Measurements from ENCODE around the gene UBE2G2. TPM values are rescaled to one million over a fixed set of nuclear protein-coding genes. Genes with fewer than 3 reads are reported as not detected.

The UBE2G2 gene
- total and polyA plus RNA-seq, 2 experiments from 2014 or later = 39.1 to 64.4 TPM

DNA sequence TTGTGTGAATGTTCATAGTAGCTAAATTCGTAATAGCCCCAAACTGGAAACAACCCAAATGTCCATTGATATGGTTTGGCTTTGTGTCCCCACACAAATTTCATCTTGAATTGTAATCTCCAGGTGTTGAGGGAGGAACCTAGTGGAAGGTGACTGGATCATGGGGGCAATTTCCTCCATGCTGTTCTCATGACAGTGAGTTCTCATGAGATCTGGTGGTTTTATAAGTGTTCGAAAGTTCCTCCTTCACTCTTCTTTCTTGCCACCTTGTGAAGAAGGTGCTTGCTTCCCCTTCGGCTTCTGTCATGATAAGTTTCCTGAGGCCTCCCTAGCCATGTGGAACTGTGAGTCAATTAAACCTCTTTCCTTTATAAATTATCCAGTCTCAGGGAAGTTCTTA is 11.3 kb downstream of the UBE2G2 start:
- H3F3A ChIP-seq (ENCODE audit: insufficient read depth) = peaks cover 30% of the 10 kb centered on the region
- H3K4me1 ChIP-seq (ENCODE audit: insufficient read depth) = peaks cover 11% of the 10 kb centered on the region
- H3K9me2 ChIP-seq (ENCODE audit: insufficient read depth) = no peaks in the 10 kb centered on the region
- no peaks in the 10 kb centered on the region for H3K27me3 ChIP-seq (replicated peaks; ENCODE audit: insufficient read depth)
- H3K36me3 ChIP-seq (ENCODE audit: low read depth) = no peaks in the 10 kb centered on the region
- H3K4me3 ChIP-seq = no peak overlapping the region
- peaks cover 18% of the 10 kb centered on the region for H4K20me1 ChIP-seq (ENCODE audit: insufficient read depth)
- in situ Hi-C loops (cut with MboI) = loop anchor here (10.0 kb wide), 1 partner anchor 276 kb away; no protein-coding TSS in a partner anchor
- TF ChIP-seq EZH2 (IDR thresholded peaks at IDR 0.05; ENCODE audit: insufficient read depth, poor library complexity, severe bottlenecking) (no peak), EZH2phosphoT487 (IDR thresholded peaks at IDR 0.05; ENCODE audit: insufficient read depth, low read depth) (no peak)
- H3K79me2 ChIP-seq (ENCODE audit: insufficient read depth) = peaks cover 100% of the 10 kb centered on the region
- no peaks in the 10 kb centered on the region for H3K9me3 ChIP-seq (ENCODE audit: low read depth)
- H3K4me2 ChIP-seq (ENCODE audit: unreplicated experiment) = no peak overlapping the region
- H2AFZ ChIP-seq = no peak overlapping the region
- no peak overlapping the region for H3K27ac ChIP-seq
- H3K9ac ChIP-seq = no peak overlapping the region
- 96 to 97% methylated on average over 3 of the region's 3 CpGs for WGBS, 2 experiments (ENCODE audit: low coverage in 1 of 2, low lambda C conversion rate in 2 of 2, missing lambda C conversion rate in 2 of 2)
- no peak for DNase-seq

DNA sequence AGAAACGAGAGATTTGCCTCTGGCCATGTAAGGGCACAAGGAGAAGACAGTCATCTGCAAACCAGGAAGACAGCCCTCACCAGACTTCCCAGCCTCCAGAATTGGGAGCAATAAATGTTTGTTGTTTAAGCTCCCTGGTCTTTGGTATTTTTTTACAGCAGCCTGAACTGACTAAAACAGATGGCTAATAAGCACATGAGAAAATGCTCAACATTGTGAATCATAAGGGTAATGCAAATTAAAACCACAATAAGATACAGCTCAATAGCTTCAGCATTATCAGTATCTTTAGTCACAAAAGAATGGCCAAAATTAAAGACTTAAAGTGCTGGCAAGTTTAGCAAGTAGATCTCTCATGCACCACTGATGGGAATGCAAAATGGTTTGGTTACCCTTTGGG is 11.7 kb downstream of the UBE2G2 start:
- H3F3A ChIP-seq (ENCODE audit: insufficient read depth) = peaks cover 30% of the 10 kb centered on the region
- in situ Hi-C loops (cut with MboI) = loop anchor here (10.0 kb wide), 1 partner anchor 275 kb away; no protein-coding TSS in a partner anchor
- no peaks in the 10 kb centered on the region for H3K27me3 ChIP-seq (replicated peaks; ENCODE audit: insufficient read depth)
- no peaks in the 10 kb centered on the region for H3K36me3 ChIP-seq (ENCODE audit: low read depth)
- no peak overlapping the region for H2AFZ ChIP-seq
- no peaks in the 10 kb centered on the region for H3K9me2 ChIP-seq (ENCODE audit: insufficient read depth)
- peak overlapping the region; percentile 33 for H3K27ac ChIP-seq
- H3K9ac ChIP-seq = no peak overlapping the region
- no peaks in the 10 kb centered on the region for H3K9me3 ChIP-seq (ENCODE audit: low read depth)
- 88 to 89% methylated on average over 1 of the region's 1 CpG for WGBS, 2 experiments (ENCODE audit: low coverage in 1 of 2, low lambda C conversion rate in 2 of 2, missing lambda C conversion rate in 2 of 2)
- no peak overlapping the region for H3K4me3 ChIP-seq
- peaks cover 18% of the 10 kb centered on the region for H4K20me1 ChIP-seq (ENCODE audit: insufficient read depth)
- no peak for TF ChIP-seq EZH2 (IDR thresholded peaks at IDR 0.05; ENCODE audit: insufficient read depth, poor library complexity, severe bottlenecking)
- no peak for TF ChIP-seq EZH2phosphoT487 (IDR thresholded peaks at IDR 0.05; ENCODE audit: insufficient read depth, low read depth)
- H3K4me1 ChIP-seq (ENCODE audit: insufficient read depth) = peaks cover 11% of the 10 kb centered on the region
- H3K4me2 ChIP-seq (ENCODE audit: unreplicated experiment) = no peak overlapping the region
- peaks cover 100% of the 10 kb centered on the region for H3K79me2 ChIP-seq (ENCODE audit: insufficient read depth)
- peak; percentile 62 for DNase-seq

- 87% methylated on average over 13 of the region's 13 CpGs for WGBS, 2 experiments (ENCODE audit: low coverage in 1 of 2, low lambda C conversion rate in 2 of 2, missing lambda C conversion rate in 2 of 2)
- H3F3A ChIP-seq (ENCODE audit: insufficient read depth) = peaks cover 17% of the 10 kb centered on the region
- H3K9me3 ChIP-seq (ENCODE audit: low read depth) = no peaks in the 10 kb centered on the region
- H3K36me3 ChIP-seq (ENCODE audit: low read depth) = no peaks in the 10 kb centered on the region
- peaks cover 10% of the 10 kb centered on the region for H4K20me1 ChIP-seq (ENCODE audit: insufficient read depth)
- H3K4me2 ChIP-seq (ENCODE audit: unreplicated experiment) = no peak overlapping the region
- H3K4me1 ChIP-seq (ENCODE audit: insufficient read depth) = peaks cover 11% of the 10 kb centered on the region
- H3K4me3 ChIP-seq = no peak overlapping the region
- H3K9ac ChIP-seq = no peak overlapping the region
- H3K27me3 ChIP-seq (replicated peaks; ENCODE audit: insufficient read depth) = no peaks in the 10 kb centered on the region
- H2AFZ ChIP-seq = no peak overlapping the region
- no peaks in the 10 kb centered on the region for H3K9me2 ChIP-seq (ENCODE audit: insufficient read depth)
- DNase-seq = no peak
- no peak for TF ChIP-seq EZH2phosphoT487 (IDR thresholded peaks at IDR 0.05; ENCODE audit: insufficient read depth, low read depth)
- TF ChIP-seq EZH2 (IDR thresholded peaks at IDR 0.05; ENCODE audit: insufficient read depth, poor library complexity, severe bottlenecking) = no peak
- in situ Hi-C loops (cut with MboI) = no loop called here
- H3K27ac ChIP-seq = no peak overlapping the region
- peaks cover 100% of the 10 kb centered on the region for H3K79me2 ChIP-seq (ENCODE audit: insufficient read depth)
Observed at GRCh38 chr21:44785620-44786335, 15.8 kb downstream of the UBE2G2 start.

- peaks cover 5% of the 10 kb centered on the region for H3K4me1 ChIP-seq (ENCODE audit: insufficient read depth)
- 95 to 99% methylated on average over 6 of the region's 6 CpGs for WGBS, 2 experiments (ENCODE audit: low coverage in 1 of 2, low lambda C conversion rate in 2 of 2, missing lambda C conversion rate in 2 of 2)
- H3K36me3 ChIP-seq (ENCODE audit: low read depth) = no peaks in the 10 kb centered on the region
- in situ Hi-C loops (cut with MboI) = no loop called here
- H4K20me1 ChIP-seq (ENCODE audit: insufficient read depth) = peaks cover 3% of the 10 kb centered on the region; the same call in 1 of the 2 replicates
- H3K27ac ChIP-seq = no peak overlapping the region
- no peak overlapping the region for H3K4me3 ChIP-seq
- no peak for DNase-seq
- no peaks in the 10 kb centered on the region for H3K9me2 ChIP-seq (ENCODE audit: insufficient read depth)
- H3F3A ChIP-seq (ENCODE audit: insufficient read depth) = peaks cover 7% of the 10 kb centered on the region; the same call in 1 of the 2 replicates
- peaks cover 100% of the 10 kb centered on the region for H3K79me2 ChIP-seq (ENCODE audit: insufficient read depth)
- no peak for TF ChIP-seq EZH2phosphoT487 (IDR thresholded peaks at IDR 0.05; ENCODE audit: insufficient read depth, low read depth)
- no peak for TF ChIP-seq EZH2 (IDR thresholded peaks at IDR 0.05; ENCODE audit: insufficient read depth, poor library complexity, severe bottlenecking)
- no peak overlapping the region for H2AFZ ChIP-seq
- H3K27me3 ChIP-seq (replicated peaks; ENCODE audit: insufficient read depth) = no peaks in the 10 kb centered on the region
- H3K9ac ChIP-seq = no peak overlapping the region
- no peaks in the 10 kb centered on the region for H3K9me3 ChIP-seq (ENCODE audit: low read depth)
- no peak overlapping the region for H3K4me2 ChIP-seq (ENCODE audit: unreplicated experiment)
Observed at GRCh38 chr21:44784810-44785209, 16.8 kb downstream of the UBE2G2 start.
